ENCODE data around the gene GLP2R.
"Not testable (repeated sequence)": the region's sequence is repeated elsewhere in the genome, so short reads cannot be mapped to it uniquely, and the experiment has no call there.

- not testable (repeated sequence) for TF ChIP-seq EP300 (IDR thresholded peaks at IDR 0.05; ENCODE audit: borderline replicate concordance in 1 of 2, control insufficient read depth in 1 of 2, low read depth in 2 of 2, low read length in 2 of 2); ZNF384 (IDR thresholded peaks at IDR 0.05; ENCODE audit: borderline replicate concordance, low read depth, low read length); ZBED1 (IDR thresholded peaks at IDR 0.05; ENCODE audit: borderline replicate concordance); MYC (IDR thresholded peaks at IDR 0.05; ENCODE audit: insufficient read depth, insufficient read length, insufficient replicate concordance, low read length, severe bottlenecking); ZNF24 (IDR thresholded peaks at IDR 0.05); NR2C2 (IDR thresholded peaks at IDR 0.05; ENCODE audit: borderline replicate concordance, control insufficient read depth, insufficient read length, low read depth); RAD21 (IDR thresholded peaks at IDR 0.05; ENCODE audit: insufficient read depth, low read depth, low read length); SPI1 (IDR thresholded peaks at IDR 0.05; ENCODE audit: borderline replicate concordance, insufficient read depth, low read depth, low read length)
- TF ChIP-seq, protein P1, sequence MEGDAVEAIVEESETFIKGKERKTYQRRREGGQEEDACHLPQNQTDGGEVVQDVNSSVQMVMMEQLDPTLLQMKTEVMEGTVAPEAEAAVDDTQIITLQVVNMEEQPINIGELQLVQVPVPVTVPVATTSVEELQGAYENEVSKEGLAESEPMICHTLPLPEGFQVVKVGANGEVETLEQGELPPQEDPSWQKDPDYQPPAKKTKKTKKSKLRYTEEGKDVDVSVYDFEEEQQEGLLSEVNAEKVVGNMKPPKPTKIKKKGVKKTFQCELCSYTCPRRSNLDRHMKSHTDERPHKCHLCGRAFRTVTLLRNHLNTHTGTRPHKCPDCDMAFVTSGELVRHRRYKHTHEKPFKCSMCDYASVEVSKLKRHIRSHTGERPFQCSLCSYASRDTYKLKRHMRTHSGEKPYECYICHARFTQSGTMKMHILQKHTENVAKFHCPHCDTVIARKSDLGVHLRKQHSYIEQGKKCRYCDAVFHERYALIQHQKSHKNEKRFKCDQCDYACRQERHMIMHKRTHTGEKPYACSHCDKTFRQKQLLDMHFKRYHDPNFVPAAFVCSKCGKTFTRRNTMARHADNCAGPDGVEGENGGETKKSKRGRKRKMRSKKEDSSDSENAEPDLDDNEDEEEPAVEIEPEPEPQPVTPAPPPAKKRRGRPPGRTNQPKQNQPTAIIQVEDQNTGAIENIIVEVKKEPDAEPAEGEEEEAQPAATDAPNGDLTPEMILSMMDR (IDR thresholded peaks at IDR 0.05 in 2 of 3, conservative IDR thresholded peaks at IDR 0.05 in 1 of 3; ENCODE audit: control insufficient read depth in 2 of 3, extremely low read depth in 1 of 3, insufficient read depth in 1 of 3, low read depth in 3 of 3, low read length in 3 of 3) = not testable (repeated sequence)
Measured at GRCh38 chr17:9783465-9783864, 42.3 kb upstream of the GLP2R start.
